ENCODE results near the gene PRDX3. TPM values are rescaled to one million over a fixed set of nuclear protein-coding genes. Genes with fewer than 3 reads are reported as not detected.

The PRDX3 gene
- total RNA-seq, 4 donors from 2014 or later, result 140 to 289 (median 164) TPM

DNA sequence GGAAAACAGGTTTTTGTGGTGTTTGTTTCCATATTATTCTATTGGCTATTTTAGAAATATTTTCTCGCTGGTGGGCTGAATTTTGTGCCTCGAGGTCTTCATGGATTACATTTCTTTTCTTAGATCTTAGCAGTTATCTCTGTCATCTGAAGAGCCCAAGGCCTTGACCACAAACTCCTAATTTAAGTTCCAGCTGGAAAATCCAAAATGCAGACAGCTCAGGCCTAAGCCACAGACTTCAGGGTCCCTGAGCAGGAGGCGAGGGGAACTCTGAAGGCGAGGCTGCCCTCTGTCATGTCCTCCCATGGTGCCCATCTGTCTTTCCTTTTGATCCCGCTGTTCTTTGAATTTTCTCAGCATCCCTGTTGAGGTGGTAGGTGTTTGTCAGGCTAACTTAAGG lies 60.4 kb downstream of the PRDX3 start:
- Histone ChIP-seq H3K36me3 (peaks cover 0 to 87% of the 10 kb centered on the region in 2 donors), H3K4me1 (peaks cover 0 to 28% (median 0%) of the 10 kb centered on the region in 3 donors), H3K27me3 (no peaks in the 10 kb centered on the region), H3K4me3 (no peak overlapping the region), H3K27ac (no peak overlapping the region), H3K9me3 (no peaks in the 10 kb centered on the region)
- TF ChIP-seq CTCF (IDR thresholded peaks at IDR 0.05), result no peak
- no peak for TF ChIP-seq POLR2A (IDR thresholded peaks at IDR 0.05)
- no peak for ATAC-seq
- 94 to 100% methylated on average over 3 to 5 of the region's 5 CpGs for WGBS, 2 donors (ENCODE audit: low coverage in 1 of 2)

Small RNA genes within 50 kb of the gene (small RNA-seq; reads per million reads assigned to genes)
- gene RN7SL749P, result 0 reads per million in 4 donors

Other genes starting within 250 kb of the PRDX3 start
- gene NANOS1, start 149.1 kb downstream of the PRDX3 start, total RNA-seq, result 10 to 100 TPM; 16.1 to 24.1 (median 20.8) TPM
- gene EIF3A, start 98.0 kb downstream of the PRDX3 start, total RNA-seq, result 100 to 1,000 TPM; 124 to 149 (median 136) TPM
- gene DENND10, start 74.7 kb downstream of the PRDX3 start, total RNA-seq, result 10 to 100 TPM; 23.0 to 42.5 (median 30.2) TPM
- gene SFXN4, start 13.1 kb downstream of the PRDX3 start, total RNA-seq, result 10 to 100 TPM; 12.7 to 25.3 (median 17.1) TPM
- gene GRK5, start 28.8 kb upstream of the PRDX3 start, total RNA-seq, result 10 to 100 TPM; 28.8 to 71.6 (median 47.7) TPM